ENCODE results near the gene FXYD1. TPM values are rescaled to one million over a fixed set of nuclear protein-coding genes. Genes with fewer than 3 reads are reported as not detected.
"Not testable (repeated sequence)": the region's sequence is repeated elsewhere in the genome, so short reads cannot be mapped to it uniquely, and the experiment has no call there.

FXYD1 gene
- polyA plus RNA-seq, 10 donors = 138 to 257 (median 215) TPM

DNA sequence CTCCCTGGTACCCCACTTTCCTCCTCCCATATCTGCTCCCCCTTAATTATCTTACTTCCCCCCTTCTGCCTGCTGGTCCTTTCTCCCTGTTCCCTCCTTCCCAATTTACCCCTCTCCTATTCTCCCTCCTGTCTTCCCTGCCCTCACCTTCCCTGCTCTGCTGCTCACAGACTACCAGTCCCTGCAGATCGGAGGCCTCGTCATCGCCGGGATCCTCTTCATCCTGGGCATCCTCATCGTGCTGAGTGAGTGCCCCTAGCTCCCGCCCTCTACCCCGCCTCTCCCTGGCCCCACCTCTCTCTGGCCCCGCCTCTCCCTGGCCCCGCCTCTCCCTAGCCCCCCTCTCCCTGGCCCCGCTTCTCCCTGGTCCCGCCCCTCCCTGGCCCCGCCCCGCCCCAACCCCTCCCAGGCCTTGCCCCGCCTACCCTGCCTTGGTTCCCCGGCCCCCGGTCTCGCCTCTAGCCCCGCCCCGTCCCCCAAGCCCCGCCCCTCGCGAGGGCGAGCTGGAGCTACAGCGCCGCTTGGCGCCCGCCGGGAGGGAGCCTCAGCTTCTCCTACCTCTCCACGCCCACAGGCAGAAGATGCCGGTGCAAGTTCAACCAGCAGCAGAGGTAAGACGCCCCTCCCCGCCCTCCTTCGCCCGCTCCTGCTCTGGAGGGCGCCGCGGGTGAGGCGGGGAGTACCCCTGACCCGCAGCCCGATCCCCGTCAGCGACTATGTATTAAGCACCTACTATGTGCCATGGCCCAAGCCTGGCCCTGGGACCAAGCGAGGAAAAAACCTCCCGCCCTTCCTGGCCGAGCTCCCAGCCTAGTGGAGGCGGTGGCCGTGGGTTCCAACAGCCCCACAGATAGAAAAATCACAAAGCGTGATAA is 2.6 kb downstream of the FXYD1 start:
- DNase-seq = peak; percentile 75 to 79 (median 77)

DNA sequence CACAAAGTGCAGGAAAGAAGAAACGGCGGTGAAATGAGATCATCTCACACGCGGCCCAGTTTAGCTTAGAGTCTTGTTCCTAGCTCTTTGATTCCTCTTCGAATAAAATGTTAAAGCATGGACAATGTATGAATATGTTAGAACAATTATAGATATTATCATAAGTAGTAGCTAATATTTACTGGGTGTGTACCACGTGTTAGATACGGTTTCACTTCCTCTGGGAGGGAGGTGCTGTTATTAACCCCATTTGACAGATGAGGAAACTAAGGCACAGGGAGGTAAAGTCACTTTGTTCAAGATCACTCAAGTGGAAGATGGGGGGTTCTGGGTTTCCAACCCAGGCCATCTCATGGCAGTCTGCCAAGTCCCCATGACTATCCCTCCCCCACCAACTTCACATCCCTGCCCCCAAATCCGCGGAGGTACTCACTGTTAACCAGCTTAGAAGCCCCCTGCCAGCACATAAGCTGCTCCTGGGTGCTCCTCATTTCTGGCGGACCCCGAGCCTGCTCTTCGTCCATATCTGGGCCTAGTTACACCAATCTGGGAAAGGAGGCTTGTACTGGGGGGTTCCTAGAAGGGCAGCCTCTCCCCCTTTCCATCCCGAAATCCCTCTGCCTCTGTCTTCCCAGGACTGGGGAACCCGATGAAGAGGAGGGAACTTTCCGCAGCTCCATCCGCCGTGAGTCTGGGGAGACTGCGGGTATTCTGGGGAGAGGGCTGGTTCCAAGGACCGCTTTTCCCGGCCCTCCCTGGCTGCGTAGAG is 3.4 kb downstream of the FXYD1 start:
- peak in 1 of 3 donors; percentile 51 for DNase-seq

DNA sequence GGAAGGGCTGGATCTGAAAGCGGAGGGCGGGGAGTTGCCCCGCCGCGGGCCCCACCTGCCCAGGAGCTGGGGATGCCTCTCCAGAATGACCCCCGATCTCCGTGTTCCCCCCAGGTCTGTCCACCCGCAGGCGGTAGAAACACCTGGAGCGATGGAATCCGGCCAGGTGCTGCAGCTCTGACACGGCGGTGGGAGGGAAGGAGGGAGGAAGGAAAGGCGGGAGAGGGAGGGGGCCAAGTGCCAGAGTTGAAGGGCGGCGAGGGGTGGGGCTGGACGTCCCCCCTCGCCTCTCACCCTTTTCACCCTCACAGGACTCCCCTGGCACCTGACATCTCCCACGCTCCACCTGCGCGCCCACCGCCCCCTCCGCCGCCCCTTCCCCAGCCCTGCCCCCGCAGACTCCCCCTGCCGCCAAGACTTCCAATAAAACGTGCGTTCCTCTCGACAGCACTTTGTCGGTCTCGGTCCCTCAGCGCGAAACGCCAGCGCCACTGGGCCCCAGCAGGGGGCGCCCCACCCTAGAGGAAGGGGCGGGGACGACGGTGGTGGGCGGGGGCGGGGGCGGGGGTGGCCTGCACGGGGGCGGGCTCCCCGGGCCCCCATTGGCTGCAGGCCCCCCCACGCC is 4.1 kb downstream of the FXYD1 start:
- DNase-seq = peak in 1 of 3 donors; percentile 47

DNA sequence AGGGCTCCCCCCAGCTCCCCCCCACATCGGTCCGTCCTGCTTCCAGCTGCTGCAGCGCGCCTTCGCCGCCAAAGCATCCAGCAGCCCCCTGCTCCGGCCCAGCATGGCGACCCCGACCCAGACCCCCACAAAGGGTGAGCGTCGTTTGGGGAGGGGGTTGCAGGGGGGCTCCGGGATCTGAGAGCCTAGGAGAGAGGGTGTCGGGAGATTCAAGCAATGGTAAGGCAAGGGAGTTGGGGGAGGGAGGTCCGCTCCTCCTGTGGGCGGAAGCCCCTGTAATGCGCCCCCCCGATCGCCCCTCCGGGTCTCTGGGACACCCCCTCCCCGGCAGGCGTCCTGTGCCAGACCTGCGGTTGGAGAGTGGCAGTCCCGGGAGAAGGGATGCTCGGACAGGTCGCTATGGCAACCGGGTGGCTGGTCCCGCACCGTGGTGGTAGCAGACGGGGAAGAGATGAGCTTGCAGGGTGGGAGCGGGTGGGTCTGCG is 4.6 kb downstream of the FXYD1 start, which contains the start of gene FXYD7:
TSS of gene FXYD7 (plus strand) at position 25 of the 485 bp plus-strand sequence. CDS start at position 104, 79 bp downstream.
- no peak for DNase-seq

DNA sequence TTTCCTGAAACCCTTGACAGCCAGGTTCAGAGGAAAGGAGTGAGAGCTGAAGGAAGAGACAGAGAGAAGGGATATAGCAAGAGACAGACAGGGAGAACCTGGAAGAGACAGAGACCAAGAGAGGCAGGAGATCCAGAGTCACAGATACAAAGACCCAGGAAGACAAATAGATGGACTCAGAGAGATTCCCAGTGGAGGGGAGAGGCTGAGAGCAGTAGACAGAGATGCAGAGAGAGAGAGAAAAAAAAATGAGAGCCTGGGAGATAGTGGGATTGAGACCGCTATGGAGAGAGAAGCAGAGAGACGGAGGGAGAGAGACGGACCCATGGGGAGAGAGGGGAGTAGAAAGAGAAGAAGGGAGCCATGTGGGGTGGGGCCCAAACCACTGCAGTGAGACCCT is 5.2 kb downstream of the FXYD1 start:
- DNase-seq = no peak

DNA sequence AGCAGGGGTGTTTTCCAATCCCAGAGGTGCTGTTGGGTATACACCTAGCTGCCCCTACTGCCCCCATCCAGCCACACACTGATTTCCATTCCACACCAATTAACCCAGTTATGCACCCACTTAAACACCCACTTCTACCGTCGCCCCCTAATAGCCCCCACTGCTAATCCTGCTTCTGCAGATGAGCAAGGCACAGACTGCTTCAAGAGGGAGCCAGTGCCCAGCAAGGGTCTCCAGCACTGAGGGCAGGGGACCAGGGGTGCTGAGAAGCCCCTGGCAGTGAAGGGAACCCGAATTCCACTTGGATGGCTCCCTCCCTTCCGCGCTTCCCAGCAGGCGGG is 5.6 kb downstream of the FXYD1 start:
- no peak for DNase-seq

DNA sequence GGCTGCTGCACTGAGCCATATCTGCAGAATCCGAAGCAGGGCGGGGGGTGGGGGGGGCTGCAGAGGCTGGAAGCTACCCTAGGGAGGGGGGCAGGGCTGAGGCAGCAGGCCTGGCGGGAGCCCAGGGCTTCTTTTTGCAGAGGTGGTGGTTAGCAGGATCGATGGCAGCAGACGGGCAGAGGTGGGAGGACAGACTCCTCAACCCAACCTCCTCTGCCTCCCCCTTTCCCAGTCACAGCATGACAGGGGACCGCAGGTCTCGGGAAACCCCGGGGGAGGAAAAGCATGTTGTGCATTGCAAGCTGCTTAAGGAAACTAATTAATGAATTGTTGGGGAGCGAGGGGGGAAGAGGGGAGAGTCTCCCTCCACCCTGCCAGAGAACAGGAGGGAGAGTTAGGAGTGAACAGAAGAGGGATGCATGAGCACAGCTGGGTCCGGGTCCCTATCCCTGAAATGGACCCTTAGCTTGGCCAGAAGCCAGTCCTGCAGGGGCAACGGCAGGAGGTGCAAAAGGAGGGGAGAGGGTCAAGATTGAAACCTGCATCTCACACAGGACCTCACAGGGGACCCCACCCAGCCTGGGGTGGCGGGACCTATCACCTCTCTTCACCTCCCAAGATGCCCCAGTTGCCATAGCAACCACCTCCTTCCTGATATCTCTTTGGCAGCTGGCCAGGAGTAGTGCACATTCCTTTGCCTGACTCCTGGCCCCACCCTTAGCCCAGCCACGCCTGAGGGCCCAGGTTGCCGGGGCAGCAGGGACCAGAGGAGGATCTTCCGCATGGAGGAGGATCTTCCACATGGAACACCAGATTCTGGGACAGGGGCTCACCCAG is 6.2 kb downstream of the FXYD1 start:
- DNase-seq = no peak

DNA sequence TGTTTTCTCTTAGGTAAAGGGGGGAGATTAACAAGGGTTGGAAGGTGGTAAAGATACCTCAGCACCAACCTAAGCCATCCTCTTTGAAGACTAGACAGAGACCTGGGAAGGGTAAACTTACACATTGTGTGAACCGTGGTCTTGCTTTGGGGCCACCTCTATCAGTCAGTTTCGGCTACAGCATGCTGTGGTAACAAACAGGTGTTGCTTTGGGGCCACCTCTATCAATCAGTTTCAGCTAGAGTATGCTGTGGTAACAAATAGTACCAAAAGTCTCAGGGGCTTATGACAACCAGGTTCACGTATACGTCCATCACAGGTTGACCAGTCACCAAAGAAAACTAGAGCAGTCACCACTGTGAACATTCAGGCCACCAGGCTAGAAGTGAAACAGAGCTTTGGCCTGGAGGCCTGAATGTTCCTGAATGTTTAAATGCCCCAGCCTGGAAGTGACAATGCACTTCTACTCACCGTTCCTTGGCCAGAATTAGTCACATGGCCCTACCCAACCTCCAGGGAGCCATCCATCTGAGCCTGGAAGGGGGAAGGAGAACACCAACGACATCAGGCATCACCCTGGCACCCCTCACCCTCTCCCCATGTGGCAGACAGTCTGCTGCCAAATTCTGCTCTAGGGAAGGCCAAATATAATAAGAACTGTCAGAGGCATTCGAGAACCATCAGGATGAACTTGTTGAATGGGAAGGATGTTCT is 8.3 kb downstream of the FXYD1 start:
- DNase-seq = no peak

DNA sequence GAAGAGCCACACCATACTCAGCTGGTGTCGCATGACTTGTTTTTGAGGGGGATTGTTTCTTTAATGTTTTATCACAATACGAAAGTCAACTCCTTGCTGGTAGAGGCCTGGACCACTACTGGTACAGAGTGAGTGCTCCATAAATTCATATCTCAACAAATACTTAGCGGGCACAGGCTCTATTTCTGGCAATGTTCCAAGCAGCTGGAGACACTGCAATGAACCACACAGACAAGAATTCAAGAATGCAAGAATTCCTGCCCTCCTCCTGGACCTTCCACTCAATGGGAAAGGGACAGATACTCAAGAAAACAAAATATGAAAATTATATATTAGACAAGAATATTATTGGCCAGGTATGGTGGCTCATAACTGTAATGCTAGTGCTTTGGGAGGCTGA is 10.8 kb downstream of the FXYD1 start:
- DNase-seq = no peak

DNA sequence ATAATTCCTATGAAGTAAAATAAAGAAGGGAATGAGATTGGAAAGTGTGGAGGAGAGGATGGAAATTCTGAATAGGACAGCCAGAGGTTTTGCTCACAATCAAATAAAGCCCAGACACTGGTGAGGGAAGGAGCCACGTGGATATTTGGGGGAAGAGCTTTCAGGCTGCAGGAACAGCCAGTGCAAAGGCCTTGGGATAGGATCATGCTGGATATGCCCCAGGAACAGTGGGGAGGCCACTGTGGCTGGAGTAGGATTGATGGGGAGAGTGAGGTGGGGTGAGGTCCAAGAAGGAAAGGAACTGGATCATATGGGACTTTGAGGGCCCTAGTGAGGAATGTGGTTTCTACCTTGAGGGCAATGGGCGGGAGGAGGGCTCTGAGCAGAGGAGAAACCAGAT is 11.8 kb downstream of the FXYD1 start:
- DNase-seq = no peak

DNA sequence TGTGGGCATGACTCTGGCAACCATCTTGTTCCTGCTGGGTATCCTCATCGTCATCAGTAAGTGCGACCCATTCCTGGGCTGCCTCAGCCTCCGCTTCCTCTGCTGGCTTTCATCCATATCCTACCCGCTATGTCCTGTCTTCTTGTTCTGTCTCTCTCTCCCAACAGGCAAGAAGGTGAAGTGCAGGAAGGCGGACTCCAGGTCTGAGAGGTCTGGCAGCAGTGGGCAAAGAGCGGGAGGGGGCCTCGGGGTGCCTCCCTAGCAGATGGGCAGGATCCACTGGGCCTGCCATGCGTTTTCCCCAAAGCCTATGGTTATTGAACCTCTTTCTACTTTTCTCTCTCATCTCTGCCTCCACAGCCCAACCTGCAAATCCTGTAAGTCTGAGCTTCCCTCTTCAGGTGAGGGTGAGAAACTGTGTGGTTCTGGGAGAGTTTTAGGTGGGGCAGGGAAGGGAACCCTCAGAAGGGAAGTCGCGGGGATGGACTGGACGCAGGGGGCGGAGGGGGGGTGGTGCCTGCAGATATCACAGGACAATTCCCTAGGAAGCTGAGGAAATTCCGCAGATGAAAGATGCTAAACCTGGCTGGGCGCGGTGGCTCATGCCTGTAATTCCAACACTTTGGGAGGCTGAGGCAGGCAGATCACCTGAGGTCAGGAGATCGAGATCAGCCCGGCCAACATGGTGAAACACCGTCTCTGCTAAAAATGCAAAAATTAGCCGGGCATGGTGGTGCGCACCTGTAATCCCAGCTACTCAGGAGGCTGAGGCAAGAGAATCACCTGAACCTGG is 12.8 kb downstream of the FXYD1 start:
- no peak for DNase-seq

DNA sequence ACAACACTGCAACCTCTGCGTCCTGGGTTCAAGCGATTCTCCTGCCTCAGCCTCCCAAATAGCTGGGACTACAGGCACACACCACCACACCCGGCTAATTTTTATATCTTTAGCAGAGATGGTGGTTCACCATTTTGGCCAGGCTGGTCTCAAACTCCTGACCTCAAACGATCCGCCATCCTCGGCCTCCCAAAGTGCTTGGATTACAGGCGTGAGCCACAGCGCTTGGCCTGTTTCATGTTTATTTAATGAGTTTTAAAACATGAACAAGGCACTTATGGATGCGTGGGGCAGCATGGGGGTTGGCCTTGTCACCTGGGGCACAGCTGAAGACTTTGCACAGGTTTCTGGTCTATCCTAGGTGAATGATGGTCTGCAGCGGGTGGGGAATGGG is 14.5 kb downstream of the FXYD1 start:
- DNase-seq = not testable (repeated sequence)

DNA sequence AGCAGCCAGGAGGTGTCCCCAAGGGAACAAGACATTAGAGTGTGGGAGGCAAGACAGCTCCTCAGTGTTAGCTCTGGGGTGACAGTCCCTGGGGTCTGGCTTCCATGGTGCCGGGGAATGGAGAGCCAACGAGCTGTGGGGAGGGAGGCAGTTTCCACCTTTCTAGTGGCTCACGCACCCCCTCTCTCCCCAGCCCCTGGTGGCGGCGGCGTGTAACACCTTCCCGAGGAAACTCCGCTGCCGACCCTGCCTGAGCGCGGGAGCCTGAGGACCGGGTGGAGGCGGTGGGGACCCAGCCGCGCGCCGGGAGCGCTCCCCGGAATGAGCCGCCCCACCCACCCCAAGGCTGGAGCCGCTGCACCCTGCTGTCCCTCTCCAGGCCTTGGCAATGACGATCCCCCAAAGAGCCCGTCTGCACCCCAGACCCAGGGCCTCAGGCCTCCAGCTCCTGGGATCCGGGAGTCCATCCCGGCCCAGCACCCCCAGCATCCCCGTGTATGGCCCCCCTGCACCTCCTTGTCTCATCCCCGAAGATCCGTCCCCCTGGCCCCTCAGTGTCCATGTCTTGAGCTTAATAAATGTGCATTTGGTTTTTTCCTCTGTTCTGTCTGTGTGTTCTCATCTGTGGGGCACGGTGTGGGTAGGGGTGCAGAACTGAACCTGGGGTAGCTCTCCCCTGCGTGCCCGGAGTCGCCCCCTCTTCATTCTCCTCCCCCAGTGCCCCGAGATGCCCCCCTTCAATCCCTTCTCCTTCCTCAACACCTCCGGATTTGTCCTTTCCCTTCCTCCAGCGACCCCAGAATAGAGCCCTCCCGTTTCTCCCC is 15.3 kb downstream of the FXYD1 start:
- peak in 1 of 3 donors; percentile 33 for DNase-seq

DNA sequence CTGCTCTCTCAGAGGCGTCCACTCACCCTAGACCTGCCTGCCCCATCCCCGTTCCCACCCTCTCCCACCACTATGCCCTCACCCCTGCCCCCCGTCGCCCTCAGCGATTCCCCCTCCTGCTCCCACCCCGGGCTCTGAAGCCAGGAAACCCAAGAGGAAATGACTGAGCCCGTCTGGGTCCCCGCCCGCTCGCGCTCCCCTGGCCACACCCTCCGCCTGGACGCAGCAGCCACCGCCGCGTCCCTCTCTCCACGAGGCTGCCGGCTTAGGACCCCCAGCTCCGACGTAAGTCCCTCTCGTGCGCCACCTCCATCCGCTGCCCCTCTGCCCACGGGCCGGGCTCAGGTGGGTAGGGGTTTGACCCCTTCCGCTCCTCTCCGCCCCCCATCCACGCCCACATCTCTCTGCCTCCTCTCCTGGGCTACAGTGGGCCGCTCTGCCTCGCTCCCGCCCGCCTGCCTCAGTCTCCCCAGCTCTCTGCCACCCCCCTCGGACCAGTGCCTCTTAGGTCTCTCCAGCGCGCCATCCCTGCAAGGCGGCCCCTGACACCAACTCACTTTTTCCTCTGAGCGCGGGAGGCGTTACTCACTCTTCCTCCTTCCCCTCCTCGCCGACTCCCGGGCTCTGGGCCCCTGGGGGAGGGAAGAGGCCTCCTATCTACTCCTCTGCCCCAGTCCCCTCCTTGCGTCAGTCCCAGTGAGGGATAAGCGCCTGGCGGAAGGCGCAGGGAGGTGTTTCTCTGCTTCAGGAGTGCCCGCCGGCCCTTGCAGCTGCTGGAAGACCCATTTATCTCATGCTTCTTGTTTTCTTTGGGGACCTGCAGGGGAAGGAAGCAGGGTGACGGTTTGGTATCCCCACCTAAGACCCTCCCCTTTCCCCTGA is 16.1 kb downstream of the FXYD1 start, which contains the start of gene FXYD5:
TSS of gene FXYD5 (plus strand) at position 211 of the 882 bp plus-strand sequence. CDS start 816 bp downstream, outside the sequence.
- DNase-seq = peak in 2 of 3 donors; percentile 59 to 74

DNA sequence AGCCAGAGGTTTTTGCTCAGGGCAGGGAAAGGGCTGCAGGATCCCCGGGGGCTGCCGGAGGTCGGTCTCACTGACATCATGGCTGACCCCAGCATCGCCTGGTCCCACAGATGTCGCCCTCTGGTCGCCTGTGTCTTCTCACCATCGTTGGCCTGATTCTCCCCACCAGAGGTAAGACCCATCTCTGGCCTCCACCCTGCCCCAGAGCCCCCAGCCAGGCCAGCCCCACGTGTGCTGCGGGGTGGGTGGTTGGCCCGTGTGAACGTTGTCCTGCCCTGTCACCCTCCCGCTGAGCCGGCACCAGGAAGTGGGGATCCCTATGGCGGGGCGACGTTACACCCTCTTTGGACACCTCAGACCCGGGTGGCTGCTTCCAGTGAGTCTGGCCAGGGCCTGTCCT is 16.8 kb downstream of the FXYD1 start:
- DNase-seq = peak in 1 of 3 donors; percentile 28

DNA sequence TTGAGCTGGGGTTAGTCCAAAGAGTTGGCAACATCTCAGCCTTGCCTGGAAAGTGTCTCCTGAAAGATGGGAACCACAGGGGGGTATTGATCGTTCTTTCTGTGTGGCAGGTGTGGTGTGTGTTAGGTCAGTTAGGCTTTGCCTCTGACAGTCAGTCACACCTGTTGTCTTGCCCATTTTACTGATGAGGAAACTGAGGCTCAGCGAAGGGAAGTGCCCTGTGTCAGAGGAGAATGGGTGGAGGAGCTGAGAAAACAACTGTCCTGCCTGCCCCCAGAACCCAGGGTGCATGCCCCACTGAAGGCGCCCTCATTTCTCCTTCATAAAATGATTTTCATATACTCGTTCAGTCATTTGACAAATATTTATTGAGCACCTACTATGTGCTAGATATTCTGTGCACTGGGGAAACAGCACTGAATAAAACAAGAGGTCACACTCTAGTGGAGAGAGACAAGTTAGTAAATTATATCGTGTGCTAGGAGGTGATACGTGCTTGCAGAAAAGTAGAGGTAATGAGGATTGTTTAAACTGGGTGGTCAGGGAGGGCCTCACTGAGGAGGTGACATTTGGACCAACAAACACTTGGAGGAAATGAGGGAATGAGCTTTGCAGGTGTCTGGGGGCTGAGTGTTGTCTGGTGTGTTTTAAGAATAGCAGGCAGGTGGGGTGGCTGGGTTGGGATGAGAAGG is 17.5 kb downstream of the FXYD1 start:
- DNase-seq = no peak

DNA sequence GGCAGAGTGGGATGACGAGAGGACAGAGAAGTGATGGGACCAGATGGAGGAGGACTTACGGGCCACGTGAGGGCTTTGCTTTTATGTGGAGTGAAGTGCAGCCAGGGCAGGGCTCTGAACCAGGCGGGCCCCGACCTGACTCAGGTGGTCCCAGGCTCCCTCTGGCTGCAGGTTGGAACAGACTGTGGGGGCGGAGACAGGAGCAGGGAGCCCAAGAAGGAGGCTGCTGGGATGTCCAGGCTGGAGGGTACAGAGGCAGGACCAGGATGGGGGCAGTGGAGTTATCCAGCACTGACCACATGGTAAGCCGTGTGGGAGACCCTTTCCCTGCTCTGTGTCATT is 18.0 kb downstream of the FXYD1 start:
- no peak for DNase-seq
